Measurements from ENCODE around the gene JAGN1. TPM values are rescaled to one million over a fixed set of nuclear protein-coding genes. Genes with fewer than 3 reads are reported as not detected.
"Not testable (repeated sequence)": the region's sequence is repeated elsewhere in the genome, so short reads cannot be mapped to it uniquely, and the experiment has no call there.

Gene JAGN1
- total RNA-seq, 1 experiment from 2014 or later: 19.9 TPM

DNA sequence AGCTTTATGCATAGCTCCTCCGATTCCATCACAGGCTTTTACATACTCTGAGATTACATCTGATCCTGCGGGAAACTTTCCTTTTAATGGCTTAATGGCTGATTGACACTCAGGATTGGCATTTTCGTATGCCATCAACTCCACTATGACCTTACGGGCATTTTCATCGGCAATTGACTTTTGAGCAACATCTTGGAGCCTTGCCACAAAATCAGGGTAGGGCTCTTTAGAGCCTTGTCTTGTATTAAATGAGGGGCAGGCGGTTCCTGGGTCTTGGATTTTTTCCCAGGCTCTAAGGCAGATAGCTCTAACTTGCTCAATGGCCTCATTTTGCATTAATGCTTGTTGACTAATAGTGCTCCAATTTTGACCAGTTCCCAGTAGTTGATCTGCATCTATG lies 38.5 kb upstream of the JAGN1 start:
- H3K36me3 ChIP-seq (ENCODE audit: control insufficient read depth, insufficient read depth, low read length); CTCF ChIA-PET; H3K27ac ChIP-seq (ENCODE audit: low read length); BruUV-seq (replicated peaks); H3K4me1 ChIP-seq (ENCODE audit: control insufficient read depth, insufficient read depth, low read length); DNase-seq (ENCODE audit: low read depth, low spot score); H3K9me3 ChIP-seq (ENCODE audit: control insufficient read depth, insufficient read depth, low read depth, low read length); POLR2A ChIA-PET; in situ Hi-C loops (cut with HindIII; ENCODE audit: low pct_unique_long_range_greater_than_20kb, low sequenced_read_pairs); intact Hi-C loops (cut with micrococcal nuclease; ENCODE audit: unreplicated experiment); H3K27me3 ChIP-seq (ENCODE audit: control insufficient read depth, insufficient read depth, low read length); ATAC-seq; H3K4me3 ChIP-seq (ENCODE audit: low read depth in 2 of 2, low read length in 2 of 2): not testable (repeated sequence)

DNA sequence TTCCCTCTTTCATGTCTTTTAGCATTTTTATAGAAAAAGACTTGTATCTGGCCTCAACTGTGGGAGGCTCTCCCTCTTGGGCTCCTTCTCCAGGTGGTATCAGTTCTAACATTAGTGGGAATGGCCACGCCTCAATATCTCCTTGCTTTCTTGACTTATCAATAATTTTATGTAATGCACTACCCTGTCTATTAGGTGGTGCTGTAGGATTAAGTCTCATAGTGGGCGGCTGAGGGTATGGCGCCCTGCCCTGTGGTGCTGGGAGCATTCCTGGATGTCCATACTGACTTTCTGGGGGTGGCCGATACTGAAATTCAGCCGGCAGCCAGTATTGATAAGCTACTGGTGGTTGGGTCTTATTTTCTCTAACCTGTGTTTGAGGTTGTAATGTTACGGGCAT lies 37.9 kb upstream of the JAGN1 start:
- in situ Hi-C loops (cut with HindIII; ENCODE audit: low pct_unique_long_range_greater_than_20kb, low sequenced_read_pairs) (no loop called here), intact Hi-C loops (cut with micrococcal nuclease; ENCODE audit: unreplicated experiment) (no loop called here)
- no peak overlapping the region for H3K27ac ChIP-seq (ENCODE audit: low read length)
- POLR2A ChIA-PET: no interaction called here
- no peaks in the 10 kb centered on the region for H3K9me3 ChIP-seq (ENCODE audit: control insufficient read depth, insufficient read depth, low read depth, low read length)
- TF ChIP-seq, protein P1, sequence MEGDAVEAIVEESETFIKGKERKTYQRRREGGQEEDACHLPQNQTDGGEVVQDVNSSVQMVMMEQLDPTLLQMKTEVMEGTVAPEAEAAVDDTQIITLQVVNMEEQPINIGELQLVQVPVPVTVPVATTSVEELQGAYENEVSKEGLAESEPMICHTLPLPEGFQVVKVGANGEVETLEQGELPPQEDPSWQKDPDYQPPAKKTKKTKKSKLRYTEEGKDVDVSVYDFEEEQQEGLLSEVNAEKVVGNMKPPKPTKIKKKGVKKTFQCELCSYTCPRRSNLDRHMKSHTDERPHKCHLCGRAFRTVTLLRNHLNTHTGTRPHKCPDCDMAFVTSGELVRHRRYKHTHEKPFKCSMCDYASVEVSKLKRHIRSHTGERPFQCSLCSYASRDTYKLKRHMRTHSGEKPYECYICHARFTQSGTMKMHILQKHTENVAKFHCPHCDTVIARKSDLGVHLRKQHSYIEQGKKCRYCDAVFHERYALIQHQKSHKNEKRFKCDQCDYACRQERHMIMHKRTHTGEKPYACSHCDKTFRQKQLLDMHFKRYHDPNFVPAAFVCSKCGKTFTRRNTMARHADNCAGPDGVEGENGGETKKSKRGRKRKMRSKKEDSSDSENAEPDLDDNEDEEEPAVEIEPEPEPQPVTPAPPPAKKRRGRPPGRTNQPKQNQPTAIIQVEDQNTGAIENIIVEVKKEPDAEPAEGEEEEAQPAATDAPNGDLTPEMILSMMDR (IDR thresholded peaks at IDR 0.05): no peak
- TF ChIP-seq POLR2AphosphoS5 (IDR thresholded peaks at IDR 0.05; ENCODE audit: low read depth, low read length): no peak
- no peak for TF ChIP-seq REST (IDR thresholded peaks at IDR 0.05; ENCODE audit: insufficient read depth in 1 of 2, low read depth in 2 of 2, low read length in 1 of 2)
- no peak for TF ChIP-seq TCF7L2 (IDR thresholded peaks at IDR 0.05; ENCODE audit: low read depth, low read length)
- TF ChIP-seq SIN3A (IDR thresholded peaks at IDR 0.05; ENCODE audit: borderline replicate concordance, insufficient read depth, low read depth, low read length): no peak
- H3K27me3 ChIP-seq (ENCODE audit: control insufficient read depth, insufficient read depth, low read length): no peaks in the 10 kb centered on the region
- CTCF ChIA-PET: interaction anchor here (0.6 kb wide), 1 partner anchor 27 kb away, joined by 3 read pairs; the partner anchor contains the start of gene CIDEC
- BruUV-seq (replicated peaks): no TSS peak
- ATAC-seq (no peak), DNase-seq (ENCODE audit: low read depth, low spot score) (no peak)
- H3K36me3 ChIP-seq (ENCODE audit: control insufficient read depth, insufficient read depth, low read length): no peaks in the 10 kb centered on the region
- no peak overlapping the region for H3K4me3 ChIP-seq (ENCODE audit: low read depth in 2 of 2, low read length in 2 of 2)
- no peaks in the 10 kb centered on the region for H3K4me1 ChIP-seq (ENCODE audit: control insufficient read depth, insufficient read depth, low read length)

- DNase-seq (ENCODE audit: low read depth, low spot score); BruUV-seq (replicated peaks); POLR2A ChIA-PET; H3K36me3 ChIP-seq (ENCODE audit: control insufficient read depth, insufficient read depth, low read length); ATAC-seq; intact Hi-C loops (cut with micrococcal nuclease; ENCODE audit: unreplicated experiment); H3K27ac ChIP-seq (ENCODE audit: low read length); H3K9me3 ChIP-seq (ENCODE audit: control insufficient read depth, insufficient read depth, low read depth, low read length); H3K4me3 ChIP-seq (ENCODE audit: low read depth in 2 of 2, low read length in 2 of 2); H3K4me1 ChIP-seq (ENCODE audit: control insufficient read depth, insufficient read depth, low read length); H3K27me3 ChIP-seq (ENCODE audit: control insufficient read depth, insufficient read depth, low read length); in situ Hi-C loops (cut with HindIII; ENCODE audit: low pct_unique_long_range_greater_than_20kb, low sequenced_read_pairs); CTCF ChIA-PET: not testable (repeated sequence)
These were observed 36.0 kb upstream of the JAGN1 start for GRCh38 chr3:9854291-9854940.
